HG02798 (cell line): ENCODE measurements around the gene TEDC2.

Experiments
- ATAC-seq: cut with Tn5 transposase; IDR thresholded peaks from one replicate; pipeline ENCODE4 v1.9.1; 2021; ENCODE audit warnings: mild to moderate bottlenecking; ENCODE audit not compliant: unreplicated experiment, poor library complexity

TEDC2 gene

DNA sequence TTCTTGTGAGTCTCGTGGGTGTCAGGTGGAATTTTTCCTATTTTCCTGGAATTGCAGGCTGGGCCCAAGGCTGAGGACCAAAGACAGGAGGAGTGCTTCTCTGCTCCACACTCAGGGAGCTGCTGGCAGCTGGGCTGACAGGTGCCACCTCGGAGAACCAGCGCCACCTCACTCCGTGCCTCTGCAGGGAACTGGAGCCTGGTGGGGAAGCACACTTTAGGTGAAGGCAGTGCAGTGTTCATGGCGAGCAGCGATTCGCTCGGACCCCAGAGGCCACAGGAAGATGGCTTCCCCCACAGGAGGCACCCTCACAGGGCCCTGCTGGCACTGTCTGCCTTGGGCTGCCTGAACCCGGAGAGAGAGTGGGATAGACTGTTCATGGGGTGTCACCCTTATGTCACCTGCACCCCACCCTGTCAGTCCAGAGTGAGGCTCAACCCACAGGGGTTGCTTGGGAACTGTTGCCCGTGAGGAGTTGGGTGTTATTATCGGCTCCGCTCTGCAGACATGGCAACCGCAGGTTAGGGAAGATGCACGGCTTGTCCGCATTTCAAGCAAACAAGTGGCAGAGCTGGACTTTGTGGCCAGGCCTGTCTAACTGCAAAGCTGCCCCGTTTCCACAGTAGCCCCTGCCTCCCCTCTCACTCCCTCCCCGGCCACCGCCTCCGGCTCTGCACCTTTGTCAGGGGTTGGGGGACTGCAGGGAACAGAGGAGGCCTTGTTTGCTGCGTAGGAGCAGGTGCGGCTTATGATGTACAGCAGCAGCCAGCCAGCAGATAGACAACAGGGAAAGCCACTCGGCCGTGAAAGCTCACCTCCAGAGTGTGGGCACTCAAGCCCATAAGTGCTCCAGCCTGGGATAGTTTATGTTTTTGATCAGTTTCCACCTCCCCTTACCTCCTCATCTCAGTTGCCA lies 30.5 kb downstream of the TEDC2 start:
- ATAC-seq: no peak

- no peak for ATAC-seq
Measured at GRCh38 chr16:2492292-2492691, 32.4 kb downstream of the TEDC2 start.

DNA sequence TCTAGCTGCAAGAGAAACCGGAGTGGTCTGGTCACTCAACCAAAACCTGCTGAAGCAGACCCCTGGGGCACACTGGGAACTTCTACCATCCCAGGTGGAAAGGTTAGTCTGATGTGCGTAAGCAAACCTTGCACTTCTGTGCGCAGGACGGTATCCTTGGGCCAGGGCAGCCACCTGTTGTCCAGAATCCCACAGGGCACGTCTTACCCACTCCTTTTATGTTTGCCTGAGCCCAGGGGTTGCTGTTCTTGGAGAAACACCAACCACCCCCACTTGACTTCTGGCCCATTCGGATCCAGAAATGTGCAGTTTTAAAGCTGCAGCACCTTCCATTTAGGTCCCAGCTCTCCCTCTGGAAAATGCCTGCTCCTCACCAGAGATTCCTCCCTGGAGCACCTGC lies 33.7 kb downstream of the TEDC2 start:
- no peak for ATAC-seq

DNA sequence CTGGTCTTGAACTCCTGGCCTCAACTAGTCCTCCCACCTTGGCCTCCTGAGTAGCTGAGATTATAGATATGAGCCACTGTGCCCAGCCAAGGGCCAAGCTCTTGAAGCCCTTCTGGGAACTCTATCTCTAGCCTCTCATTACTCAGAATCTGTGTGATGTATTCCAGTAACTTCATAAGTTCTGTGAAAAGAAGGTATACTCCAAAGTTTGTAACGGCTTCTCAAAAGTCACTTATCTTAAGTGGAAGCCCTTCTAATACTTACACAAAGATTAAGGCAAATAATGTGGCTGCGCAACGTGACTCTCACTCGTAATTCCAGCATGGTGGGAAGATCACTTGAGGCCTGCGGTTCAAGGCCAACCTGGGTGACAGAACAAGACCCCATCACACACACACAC lies 34.7 kb downstream of the TEDC2 start:
- no peak for ATAC-seq

DNA sequence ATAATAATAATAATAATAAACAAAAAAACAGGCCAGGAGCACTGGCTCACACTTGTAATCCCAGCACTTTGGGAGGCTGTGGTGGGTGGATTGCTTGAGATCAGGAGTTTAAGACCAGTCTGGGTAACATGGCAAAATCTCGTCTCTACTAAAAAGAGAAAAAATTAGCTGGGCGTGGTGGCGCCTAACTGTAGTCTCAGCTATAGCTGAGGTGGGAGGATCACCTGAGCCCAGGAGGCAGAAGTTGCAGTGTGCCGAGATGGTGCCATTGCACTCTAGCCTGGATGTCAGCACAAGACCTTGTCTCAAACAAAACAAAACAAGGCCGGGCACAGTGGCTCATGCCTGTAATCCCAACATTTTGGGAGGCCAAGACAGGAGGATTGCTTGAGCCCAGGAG lies 35.1 kb downstream of the TEDC2 start:
- no peak for ATAC-seq

- ATAC-seq: no peak
Measured at GRCh38 chr16:2496223-2497115, 36.6 kb downstream of the TEDC2 start.

DNA sequence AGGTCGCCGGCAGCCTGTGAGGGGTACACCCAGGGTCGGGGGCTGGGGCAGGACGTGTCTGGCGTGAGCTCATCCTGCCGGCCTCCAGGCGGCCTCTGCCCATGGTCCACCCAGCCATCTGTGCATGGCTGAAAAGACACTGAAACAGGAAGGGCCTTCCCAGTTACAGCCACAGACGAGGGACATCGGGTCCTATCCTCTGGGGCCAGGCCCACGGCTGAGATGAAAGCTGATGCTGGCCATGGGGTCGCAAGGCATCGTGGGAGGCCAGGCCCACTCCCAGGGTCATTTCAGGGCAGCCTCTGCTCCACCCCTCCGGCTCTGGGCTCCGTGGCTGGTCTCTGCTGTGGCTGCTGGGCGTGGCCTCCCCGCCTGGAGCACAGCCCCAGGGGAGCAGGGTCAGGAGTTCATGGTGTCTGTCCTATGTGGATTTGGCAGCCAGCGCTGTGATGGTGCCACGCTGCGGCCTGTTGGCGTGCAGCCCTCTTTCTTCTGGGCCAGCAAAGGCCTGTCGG lies 37.3 kb downstream of the TEDC2 start:
- no peak for ATAC-seq

- ATAC-seq: no peak
Measured at GRCh38 chr16:2497695-2498484, 38.0 kb downstream of the TEDC2 start.

DNA sequence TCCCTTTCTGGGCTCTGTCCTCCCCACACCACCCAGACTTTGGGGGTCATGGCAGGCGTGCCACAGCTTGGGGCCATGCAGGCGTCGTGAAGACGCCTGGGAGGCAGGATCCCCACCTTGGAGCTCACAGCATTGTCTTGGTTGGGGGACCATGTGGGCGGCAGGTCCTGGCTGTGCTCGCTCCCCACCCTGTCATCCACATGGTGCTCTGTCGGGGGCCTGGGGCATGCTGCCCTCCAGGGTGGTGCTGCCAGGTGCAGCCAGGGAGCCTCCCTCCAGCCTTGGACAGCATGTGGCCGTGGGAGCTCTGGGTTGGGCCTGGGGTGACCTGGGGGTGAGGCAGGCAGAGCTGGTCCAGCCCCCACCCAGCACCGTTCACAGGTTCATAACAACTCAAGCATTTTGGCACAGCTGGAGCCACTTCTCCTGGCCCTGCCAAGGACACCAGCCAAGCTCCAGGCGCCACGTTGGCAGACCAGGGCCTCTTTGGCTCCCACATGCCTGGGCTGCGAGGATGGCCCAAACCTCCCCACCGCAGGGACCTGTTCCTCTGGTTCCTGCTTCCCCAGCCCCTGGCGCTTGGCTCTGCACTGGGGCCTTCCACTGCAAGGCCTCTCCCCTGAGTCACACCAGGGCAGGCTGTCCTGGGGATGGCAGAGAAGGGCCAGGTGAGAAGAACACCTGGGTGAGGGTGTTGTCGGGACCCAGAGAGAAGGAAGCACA lies 38.8 kb downstream of the TEDC2 start:
- no peak for ATAC-seq

DNA sequence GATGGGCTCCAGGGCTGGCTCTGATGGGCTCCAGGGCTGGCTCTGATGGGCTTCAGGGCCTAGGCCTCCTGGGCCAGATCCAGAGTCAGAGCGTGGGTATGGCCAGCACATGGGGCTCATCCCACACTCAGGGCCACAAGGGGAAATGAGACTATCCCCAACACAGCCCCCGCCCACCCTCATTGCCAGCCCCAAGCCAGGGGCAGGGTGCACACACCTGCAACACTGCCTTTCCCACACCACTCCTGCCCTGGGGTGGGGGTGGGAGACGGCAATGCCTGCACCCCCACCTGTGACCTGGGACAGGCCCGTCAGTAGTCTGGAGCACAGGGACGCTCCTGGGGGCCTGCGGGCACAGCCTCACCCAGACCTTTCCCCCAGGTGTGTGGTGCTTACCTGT lies 39.5 kb downstream of the TEDC2 start:
- ATAC-seq: no peak

DNA sequence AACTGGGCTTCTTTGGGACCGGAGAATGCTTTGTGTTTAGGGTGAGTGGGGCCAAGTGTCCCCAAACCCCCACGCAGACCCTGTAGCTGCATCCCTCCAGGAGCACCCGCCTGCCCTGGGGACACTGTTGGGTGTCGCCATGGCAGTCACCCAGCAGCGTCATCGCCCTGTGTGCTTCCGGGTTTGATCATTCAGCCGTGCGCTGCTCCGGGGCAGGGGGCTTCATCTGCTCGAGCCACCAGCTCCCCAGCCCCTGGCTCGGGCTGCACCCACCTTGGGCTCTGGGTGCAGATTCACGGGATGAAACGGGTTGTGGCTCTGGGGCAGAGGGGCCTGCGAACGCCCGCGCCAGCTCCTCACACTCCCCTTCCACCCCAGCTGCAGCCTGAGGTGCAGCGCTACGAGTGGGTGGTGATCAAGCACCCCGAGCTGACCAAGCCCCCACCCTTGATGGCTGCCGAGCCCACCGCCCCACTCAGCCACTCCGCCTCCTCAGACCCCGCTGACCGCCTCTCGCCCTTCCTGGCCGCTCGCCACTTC lies 40.1 kb downstream of the TEDC2 start:
- ATAC-seq: no peak

DNA sequence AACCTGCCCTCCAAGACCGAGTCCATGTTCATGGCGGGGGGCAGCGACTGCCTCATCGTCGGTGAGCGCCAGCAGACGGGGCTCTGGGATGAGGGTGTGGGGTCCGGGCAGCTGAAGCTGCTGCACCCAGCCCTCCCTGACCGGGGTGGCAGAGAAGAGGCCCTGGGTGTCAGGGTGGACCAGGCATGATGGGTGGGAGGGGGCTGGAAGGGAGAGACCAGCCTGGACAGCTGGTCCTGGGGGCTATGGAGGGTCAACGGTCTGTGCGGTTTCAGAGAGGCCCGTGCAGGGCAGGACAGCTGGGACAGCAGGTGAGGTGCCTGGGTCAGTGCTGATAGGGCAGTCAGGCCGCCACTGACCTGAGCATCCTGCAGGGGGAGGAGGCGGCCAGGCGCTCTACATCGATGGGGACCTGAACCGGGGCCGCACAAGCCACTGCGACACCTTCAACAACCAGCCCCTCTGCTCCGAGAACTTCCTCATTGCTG lies 40.6 kb downstream of the TEDC2 start:
- ATAC-seq: no peak

GRCh38 chr16:2500918-2501750 lies 41.2 kb downstream of the TEDC2 start:
- ATAC-seq: peak; percentile 62

GRCh38 chr16:2501946-2502895 lies 42.3 kb downstream of the TEDC2 start:
- no peak for ATAC-seq

GRCh38 chr16:2505695-2506094 lies 45.8 kb downstream of the TEDC2 start:
- no peak for ATAC-seq

DNA sequence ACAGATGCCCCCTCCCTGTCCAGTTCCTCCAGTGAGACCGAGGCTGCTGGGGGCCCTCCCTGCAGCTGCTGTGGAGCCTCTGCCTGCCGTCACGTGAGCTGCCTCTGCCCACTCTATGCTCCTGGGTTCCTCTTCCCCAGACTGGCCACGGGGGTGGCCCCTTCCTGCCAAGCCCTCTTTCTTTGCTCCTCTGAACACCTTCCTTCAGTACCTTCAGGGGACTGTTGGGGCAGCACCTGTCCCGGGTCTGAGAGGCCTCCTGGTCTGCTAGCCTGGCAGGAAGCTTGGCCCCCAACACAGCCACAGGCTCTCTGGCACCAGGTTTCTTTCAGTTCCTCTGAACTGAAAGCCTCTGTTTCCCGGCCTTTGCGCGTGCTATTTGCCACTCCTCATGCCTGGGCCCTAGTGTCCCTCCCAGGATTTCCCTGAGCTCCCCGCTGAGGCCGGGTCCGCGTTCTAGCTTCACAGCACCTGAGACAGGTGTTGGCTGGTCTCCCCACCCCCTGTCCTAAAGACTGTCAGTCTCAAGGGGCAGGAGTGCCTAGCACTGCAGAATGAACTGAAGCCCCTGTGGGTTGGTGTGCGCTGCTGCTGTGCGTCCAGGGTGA lies 47.2 kb downstream of the TEDC2 start:
- peak; percentile 49 for ATAC-seq

DNA sequence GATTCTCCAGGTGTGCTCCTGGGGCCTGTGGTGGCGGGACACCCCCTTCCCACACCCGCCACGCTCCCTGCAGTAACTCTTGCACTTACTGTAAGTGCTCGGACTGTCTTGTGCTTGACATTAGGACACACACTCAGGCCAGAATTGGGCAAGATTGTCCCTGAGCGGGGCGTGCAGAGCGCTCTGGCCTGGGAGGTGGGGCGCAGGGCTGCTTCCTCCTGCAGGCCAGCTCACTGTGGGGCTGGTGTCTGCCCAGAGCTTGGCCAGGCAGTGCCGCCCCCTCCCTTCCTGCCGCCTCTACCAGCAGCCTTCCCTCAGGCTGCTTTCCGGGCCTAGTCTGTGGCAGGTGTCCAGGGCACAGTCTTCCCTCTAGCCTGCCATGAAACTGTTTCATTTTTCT lies 47.8 kb downstream of the TEDC2 start:
- ATAC-seq: peak; percentile 12
